WI38 (cell line): ENCODE measurements around the gene POLR2B.

Experiments
- H3K4me3 ChIP-seq: 2 replicates; pipeline ENCODE4 v1.5.1; 2011; ENCODE audit warnings: low read depth, mild to moderate bottlenecking, control low read depth, low read length
- CTCF ChIP-seq: IDR thresholded peaks from 2 replicates; pipeline ENCODE4 v1.5.1; 2012; ENCODE audit warnings: low read depth, mild to moderate bottlenecking, control low read depth, low read length

Gene POLR2B

DNA sequence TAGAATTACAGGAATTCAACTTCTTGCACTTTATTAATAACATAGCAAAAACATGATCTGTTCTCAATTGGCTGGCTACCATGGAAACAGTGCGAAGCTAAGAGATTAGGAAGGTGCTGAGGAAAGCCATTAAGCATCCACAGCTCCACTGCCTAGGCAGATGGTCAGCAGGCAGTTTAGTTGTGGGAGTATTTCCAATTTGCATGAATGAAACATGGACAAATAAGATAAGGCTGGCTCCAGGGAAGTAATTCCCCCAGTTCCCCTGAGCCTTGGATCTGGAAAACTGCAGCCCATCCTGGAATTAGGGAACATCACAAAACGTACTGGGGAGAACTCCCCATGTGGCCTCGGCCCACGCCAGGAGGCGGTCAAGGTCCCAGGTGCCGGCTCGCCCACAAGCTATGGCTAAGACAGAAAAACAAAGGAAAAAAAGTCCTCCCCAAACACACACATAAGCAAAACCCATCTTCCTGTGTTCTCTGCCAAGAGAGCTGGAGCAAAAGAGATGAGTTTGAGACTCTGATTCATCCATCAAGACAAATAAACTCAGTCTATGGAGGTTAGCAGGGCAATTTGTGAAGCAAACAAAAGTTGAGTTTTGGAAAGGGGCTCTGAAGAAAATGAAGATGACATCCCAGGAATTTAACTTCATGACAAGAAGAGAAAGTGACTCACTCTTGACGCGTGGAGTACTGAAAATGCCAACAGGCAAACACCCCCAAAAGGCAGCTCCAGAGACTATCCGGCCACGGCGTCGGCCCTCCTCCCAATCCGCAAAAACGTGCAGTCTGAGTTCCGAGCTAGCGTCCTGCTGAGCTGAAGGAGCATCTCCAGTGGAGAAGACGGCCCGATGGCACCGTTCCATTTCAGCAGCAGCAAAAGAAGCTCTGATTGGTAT is 86.4 kb downstream of the POLR2B start:
- TF ChIP-seq CTCF, result no peak
- H3K4me3 ChIP-seq, result peak overlapping the region; percentile 44

DNA sequence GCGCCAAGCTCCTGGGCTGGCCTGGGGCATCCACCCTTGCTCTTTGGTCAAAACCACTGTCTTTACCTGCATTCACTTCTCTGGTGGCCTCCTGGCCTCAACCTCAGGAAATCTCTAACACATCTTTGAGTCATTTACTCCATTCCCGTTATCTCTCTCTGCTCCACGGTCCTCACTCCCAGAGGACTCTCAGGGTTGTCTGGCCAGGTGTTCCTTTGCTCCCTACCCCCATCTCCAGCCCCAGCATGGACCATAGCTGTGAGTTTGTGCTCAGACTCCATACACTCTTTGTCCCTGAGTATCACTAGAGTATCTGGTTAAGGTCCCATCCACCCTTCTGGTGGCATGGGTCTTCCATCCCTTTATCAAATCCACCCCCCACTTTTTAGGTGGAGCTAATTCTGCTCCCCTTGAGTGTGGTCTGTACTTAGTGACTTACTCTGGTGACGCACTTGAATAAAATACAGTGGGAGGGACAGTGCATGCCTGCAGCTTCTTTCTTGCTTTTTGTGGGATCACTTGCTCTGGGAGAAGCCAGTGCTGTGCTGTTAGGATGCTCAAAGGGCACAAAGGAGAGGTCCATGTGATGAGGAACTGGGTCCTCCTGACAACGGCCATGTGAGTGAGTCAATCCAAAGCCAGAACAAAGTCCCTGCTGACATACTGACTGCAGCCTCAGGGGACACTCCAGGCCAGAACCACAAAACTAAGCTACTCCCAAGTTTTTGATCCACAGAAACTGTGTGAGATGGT is 87.2 kb downstream of the POLR2B start:
- H3K4me3 ChIP-seq, result peak overlapping the region; percentile 44
- TF ChIP-seq CTCF, result no peak

- TF ChIP-seq CTCF, result no peak
- H3K4me3 ChIP-seq, result no peak overlapping the region
These were observed 89.7 kb downstream of the POLR2B start for GRCh38 chr4:57068237-57068981.

DNA sequence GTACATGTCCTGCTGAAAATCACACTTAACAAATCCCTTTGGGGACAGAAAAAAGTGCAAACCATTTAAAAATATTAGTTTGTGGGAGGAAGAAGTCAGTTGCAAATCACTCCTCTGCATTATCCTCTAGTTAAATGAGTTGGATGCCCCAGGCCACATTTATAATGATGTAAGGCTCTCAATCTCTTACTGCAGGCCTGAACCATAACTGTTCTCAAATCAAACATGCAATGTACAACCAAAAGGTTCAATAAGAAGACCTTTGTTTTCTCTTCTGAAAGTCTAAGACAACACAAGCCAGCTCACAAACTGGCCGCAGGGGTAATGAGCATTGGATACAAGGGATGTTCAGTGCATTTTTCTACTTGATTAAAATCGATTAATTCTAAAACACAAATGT is 91.8 kb downstream of the POLR2B start:
- no peak for TF ChIP-seq CTCF
- H3K4me3 ChIP-seq, result no peak overlapping the region

DNA sequence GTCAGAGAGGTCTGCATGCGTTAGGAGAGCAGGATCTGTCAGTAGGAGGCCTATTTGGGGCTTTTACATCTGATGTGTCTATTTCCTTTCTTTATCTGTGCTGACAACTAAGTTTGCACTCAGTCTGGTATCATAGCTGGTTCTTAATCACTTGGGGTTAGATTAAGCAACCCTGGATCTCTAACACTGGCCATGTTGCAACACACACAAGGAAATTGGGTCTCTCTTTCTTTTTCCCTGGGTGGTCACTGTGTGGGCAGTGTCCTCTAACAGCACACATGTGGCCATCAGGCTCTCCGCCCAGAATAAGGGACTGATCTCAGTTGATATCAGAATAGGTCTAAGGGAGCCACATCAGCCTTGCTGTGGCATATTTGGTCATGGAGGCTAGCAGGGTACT is 92.6 kb downstream of the POLR2B start:
- no peak for TF ChIP-seq CTCF
- H3K4me3 ChIP-seq, result no peak overlapping the region

GRCh38 chr4:57073559-57073958 is 94.9 kb downstream of the POLR2B start:
- TF ChIP-seq CTCF, result no peak
- no peak overlapping the region for H3K4me3 ChIP-seq
